Tibial nerve (tissue), 4 donors: ENCODE results near the gene ALAS1. TPM values are rescaled to one million over a fixed set of nuclear protein-coding genes. Genes with fewer than 3 reads are reported as not detected.

Experiments
- DNase-seq, 2 donors: peaks; one replicate each; pipeline ENCODE4 v3.0.0-alpha.2; 2019; ENCODE audit warnings: low spot score in 2 of 2
- H3K27ac ChIP-seq, 4 donors: fragments of 200-600 bp; sonication (generic) in 3 of 4; one replicate each; pipeline ENCODE4 v1.5.1; 2017 to 2019; ENCODE audit warnings: mild to moderate bottlenecking in 1 of 4
- H3K27me3 ChIP-seq, 2 donors: fragments of 200-600 bp; sonication (generic) in 1 of 2; one replicate each; pipeline versions ENCODE4 v1.5.1 to v1.6.0; 2017 to 2019
- H3K36me3 ChIP-seq, 3 donors: fragments of 200-600 bp; sonication (generic); one replicate each; pipeline ENCODE4 v1.5.1; 2018 to 2019
- H3K4me1 ChIP-seq, 4 donors: fragments of 200-600 bp; sonication (generic) in 3 of 4; one replicate each; pipeline ENCODE4 v1.5.1; 2017 to 2019
- H3K4me3 ChIP-seq, 4 donors: fragments of 200-600 bp; sonication (generic) in 3 of 4; one replicate each; pipeline ENCODE4 v1.5.1; 2017 to 2019; ENCODE audit warnings: mild to moderate bottlenecking in 1 of 4, moderate library complexity in 1 of 4
- H3K9me3 ChIP-seq, 4 donors: fragments of 200-600 bp; sonication (generic) in 3 of 4; one replicate each; pipeline ENCODE4 v1.5.1; 2017 to 2019
- EP300 ChIP-seq, 2 donors: sonication (generic); formaldehyde crosslinking; IDR thresholded peaks; one replicate each; pipeline ENCODE4 v1.6.1; 2017; ENCODE audit warnings: antibody characterized with exemption in 2 of 2, mild to moderate bottlenecking in 1 of 2
- POLR2A ChIP-seq, 2 donors: fragments of 450-650 bp; IDR thresholded peaks; one replicate each; pipeline ENCODE4 v1.6.1; 2017; ENCODE audit warnings: antibody characterized with exemption in 2 of 2, mild to moderate bottlenecking in 2 of 2, moderate library complexity in 2 of 2
- WGBS, 2 donors: methylation state at CpG; one replicate each; pipeline ENCODE4 v1.1.5; 2018; 5-methylcytosine and 5-hydroxymethylcytosine counted together
- total RNA-seq, 4 donors: library from RNA; depleted of rRNA; stranded (reverse); fragments of >200 nt; gene quantifications; one replicate each; pipeline ENCODE4 v1.1.0, GENCODE V29; 2016
- TF ChIP-seq, protein P1 (sequence below), 5 experiments: fragments of 200-600 bp in 3 of 5; fragments of 450-650 bp in 2 of 5; sonication (generic) in 3 of 5; IDR thresholded peaks; one replicate each; pipeline ENCODE4 v1.5.1; 2016 to 2019; ENCODE audit warnings: antibody characterized with exemption in 5 of 5, mild to moderate bottlenecking in 3 of 5, moderate library complexity in 2 of 5

The ALAS1 gene
- total RNA-seq, 4 donors from 2014 or later: 26.1 to 37.1 (median 32.0) TPM

GRCh38 chr3:52213005-52213404, 15.0 kb downstream of the ALAS1 start:
- H3K27me3 ChIP-seq: no peaks in the 10 kb centered on the region
- no peak for DNase-seq
- no peak overlapping the region for H3K27ac ChIP-seq
- no peak overlapping the region for H3K4me3 ChIP-seq
- H3K36me3 ChIP-seq: peaks cover 6 to 77% (median 28%) of the 10 kb centered on the region in 3 donors
- WGBS, 2 donors: 75 to 85% methylated on average over 8 of the region's 8 CpGs
- no peak for TF ChIP-seq POLR2A (IDR thresholded peaks at IDR 0.05)
- TF ChIP-seq EP300 (IDR thresholded peaks at IDR 0.05): no peak
- TF ChIP-seq, protein P1, sequence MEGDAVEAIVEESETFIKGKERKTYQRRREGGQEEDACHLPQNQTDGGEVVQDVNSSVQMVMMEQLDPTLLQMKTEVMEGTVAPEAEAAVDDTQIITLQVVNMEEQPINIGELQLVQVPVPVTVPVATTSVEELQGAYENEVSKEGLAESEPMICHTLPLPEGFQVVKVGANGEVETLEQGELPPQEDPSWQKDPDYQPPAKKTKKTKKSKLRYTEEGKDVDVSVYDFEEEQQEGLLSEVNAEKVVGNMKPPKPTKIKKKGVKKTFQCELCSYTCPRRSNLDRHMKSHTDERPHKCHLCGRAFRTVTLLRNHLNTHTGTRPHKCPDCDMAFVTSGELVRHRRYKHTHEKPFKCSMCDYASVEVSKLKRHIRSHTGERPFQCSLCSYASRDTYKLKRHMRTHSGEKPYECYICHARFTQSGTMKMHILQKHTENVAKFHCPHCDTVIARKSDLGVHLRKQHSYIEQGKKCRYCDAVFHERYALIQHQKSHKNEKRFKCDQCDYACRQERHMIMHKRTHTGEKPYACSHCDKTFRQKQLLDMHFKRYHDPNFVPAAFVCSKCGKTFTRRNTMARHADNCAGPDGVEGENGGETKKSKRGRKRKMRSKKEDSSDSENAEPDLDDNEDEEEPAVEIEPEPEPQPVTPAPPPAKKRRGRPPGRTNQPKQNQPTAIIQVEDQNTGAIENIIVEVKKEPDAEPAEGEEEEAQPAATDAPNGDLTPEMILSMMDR (IDR thresholded peaks at IDR 0.05): no peak
- peaks cover 0 to 17% (median 11%) of the 10 kb centered on the region in 4 donors for H3K4me1 ChIP-seq
- H3K9me3 ChIP-seq: no peaks in the 10 kb centered on the region

- peaks cover 6 to 68% (median 24%) of the 10 kb centered on the region in 3 donors for H3K36me3 ChIP-seq
- no peak overlapping the region for H3K27ac ChIP-seq
- no peaks in the 10 kb centered on the region for H3K27me3 ChIP-seq
- no peak for DNase-seq
- no peak overlapping the region for H3K4me3 ChIP-seq
- no peak for TF ChIP-seq POLR2A (IDR thresholded peaks at IDR 0.05)
- no peak for TF ChIP-seq EP300 (IDR thresholded peaks at IDR 0.05)
- TF ChIP-seq, protein P1 (IDR thresholded peaks at IDR 0.05): no peak
- H3K4me1 ChIP-seq: peaks cover 0 to 25% (median 11%) of the 10 kb centered on the region in 4 donors
- no peaks in the 10 kb centered on the region for H3K9me3 ChIP-seq
These were observed 15.9 kb downstream of the ALAS1 start for GRCh38 chr3:52213901-52214300.

DNA sequence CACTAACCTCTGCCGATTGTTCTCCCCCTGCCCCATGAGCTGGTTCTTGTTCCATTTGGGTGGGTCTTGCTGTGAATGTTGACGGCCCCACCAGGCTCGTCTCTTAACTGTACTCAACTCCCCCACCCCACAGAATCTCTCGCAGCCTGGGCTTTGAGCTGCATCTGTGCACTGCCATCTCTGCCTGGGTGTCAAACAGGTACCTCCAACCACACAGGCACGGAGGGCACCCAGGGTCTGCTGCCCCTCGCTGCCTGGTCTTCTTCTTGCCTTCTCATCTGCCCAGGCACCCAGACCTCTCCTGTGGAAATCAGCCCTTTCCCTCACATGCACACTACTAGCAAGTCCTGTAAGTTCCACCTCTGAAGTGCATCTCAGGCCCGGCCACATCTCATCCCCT, 17.4 kb downstream of the ALAS1 start:
- H3K27me3 ChIP-seq: no peaks in the 10 kb centered on the region
- H3K36me3 ChIP-seq: peaks cover 2 to 53% (median 24%) of the 10 kb centered on the region in 3 donors
- peaks cover 0 to 27% (median 12%) of the 10 kb centered on the region in 4 donors for H3K4me1 ChIP-seq
- WGBS, 2 donors: 89 to 91% methylated on average over 7 of the region's 7 CpGs
- H3K4me3 ChIP-seq: no peak overlapping the region
- no peaks in the 10 kb centered on the region for H3K9me3 ChIP-seq
- TF ChIP-seq, protein P1 (IDR thresholded peaks at IDR 0.05): no peak
- no peak for TF ChIP-seq EP300 (IDR thresholded peaks at IDR 0.05)
- no peak for TF ChIP-seq POLR2A (IDR thresholded peaks at IDR 0.05)
- no peak for DNase-seq
- no peak overlapping the region for H3K27ac ChIP-seq

- TF ChIP-seq POLR2A (IDR thresholded peaks at IDR 0.05) (peak in 1 of 2 donors; percentile 7), EP300 (IDR thresholded peaks at IDR 0.05) (peak in 1 of 2 donors; percentile 53)
- TF ChIP-seq, protein P1 (IDR thresholded peaks at IDR 0.05): no peak
- DNase-seq: peak in 1 of 2 donors; percentile 36
- H3K27me3 ChIP-seq: no peaks in the 10 kb centered on the region
- H3K4me3 ChIP-seq: no peak overlapping the region
- no peaks in the 10 kb centered on the region for H3K9me3 ChIP-seq
- H3K4me1 ChIP-seq: peaks cover 0 to 32% (median 15%) of the 10 kb centered on the region in 4 donors
- H3K27ac ChIP-seq: peak overlapping the region in 2 of 4 donors; percentile 38 to 73
- H3K36me3 ChIP-seq: peaks cover 2 to 41% (median 16%) of the 10 kb centered on the region in 3 donors
- WGBS, 2 donors: 39 to 41% methylated on average over 13 of the region's 13 CpGs
These were observed 18.8 kb downstream of the ALAS1 start for GRCh38 chr3:52216585-52217408.

- Histone ChIP-seq H3K9me3 (no peaks in the 10 kb centered on the region), H3K36me3 (peaks cover 0 to 41% (median 10%) of the 10 kb centered on the region in 3 donors), H3K27me3 (no peaks in the 10 kb centered on the region), H3K4me3 (no peak overlapping the region), H3K27ac (peak overlapping the region in 3 of 4 donors; percentile 36 to 73 (median 38)), H3K4me1 (peaks cover 0 to 35% (median 15%) of the 10 kb centered on the region in 4 donors)
- 63 to 72% methylated on average over 10 of the region's 10 CpGs for WGBS, 2 donors
- DNase-seq: no peak
- no peak for TF ChIP-seq EP300 (IDR thresholded peaks at IDR 0.05)
These were observed 19.4 kb downstream of the ALAS1 start for GRCh38 chr3:52217409-52217805.
